Panc1 (cell line): ENCODE results near the gene QRICH2. TPM values are rescaled to one million over a fixed set of nuclear protein-coding genes. Genes with fewer than 3 reads are reported as not detected.

ENCODE experiments used
- ATAC-seq: fragments of 200-7000 bp; cut with Tn5 transposase; 2 replicates; pipeline ENCODE4 v1.9.1; 2020; ENCODE audit warnings: mild to moderate bottlenecking, moderate library complexity
- BruUV-seq: library from RNA; stranded (reverse); fragments of 400-500 nt; replicated peaks from 2 replicates; lab custom pipeline; 2021; lab: Mats Ljungman, UMichigan
- CTCF ChIA-PET: fragments of 300-600 bp; sonication (Branson Sonifier 250); formaldehyde crosslinking; loops from one replicate; lab custom pipeline; 2022; ENCODE audit warnings: antibody characterized with exemption; lab: Charles Lee
- POLR2A ChIA-PET: fragments of 300-600 bp; sonication (Branson Sonifier 250); formaldehyde crosslinking; loops from one replicate; lab custom pipeline; 2022; ENCODE audit warnings: antibody characterized with exemption; lab: Charles Lee
- DNase-seq: peaks from one replicate; pipeline ENCODE4 v3.0.0-alpha.2; 2010; ENCODE audit warnings: low read depth, low spot score
- H3K27ac ChIP-seq: 2 replicates; pipeline ENCODE4 v1.5.1; 2011; ENCODE audit warnings: mild to moderate bottlenecking, low read length, inconsistent platforms
- H3K27me3 ChIP-seq: fragments of 200-500 bp; sonication (Bioruptor generic); 2 replicates; pipeline ENCODE4 v1.6.0; 2014; ENCODE audit warnings: low read length, inconsistent platforms; ENCODE audit not compliant: control insufficient read depth, insufficient read depth
- H3K36me3 ChIP-seq: fragments of 200-500 bp; sonication (Bioruptor generic); 2 replicates; pipeline ENCODE4 v1.5.1; 2014; ENCODE audit warnings: inconsistent platforms, mild to moderate bottlenecking, low read length, moderate library complexity; ENCODE audit not compliant: control insufficient read depth, insufficient read depth
- H3K4me1 ChIP-seq: 2 replicates; pipeline ENCODE4 v1.5.1; 2011; ENCODE audit warnings: inconsistent platforms, mild to moderate bottlenecking, low read length, moderate library complexity; ENCODE audit not compliant: control insufficient read depth, insufficient read depth
- H3K4me3 ChIP-seq, 2 experiments: 2 replicates each; pipeline ENCODE4 v1.5.1; 2011 to 2012; ENCODE audit warnings: low read depth in 2 of 2, low read length in 2 of 2, mild to moderate bottlenecking in 2 of 2, inconsistent platforms in 1 of 2, moderate library complexity in 1 of 2
- H3K9me3 ChIP-seq: fragments of 200-500 bp; sonication (Bioruptor generic); 2 replicates; pipeline ENCODE4 v1.5.1; 2014; ENCODE audit warnings: low read depth, mild to moderate bottlenecking, inconsistent platforms, low read length, moderate library complexity; ENCODE audit not compliant: control insufficient read depth, insufficient read depth
- CTCF ChIP-seq: fragments of 450-650 bp; IDR thresholded peaks from 2 replicates; pipeline ENCODE4 v1.5.1; 2017; ENCODE audit warnings: mild to moderate bottlenecking
- POLR2AphosphoS5 ChIP-seq: IDR thresholded peaks from 2 replicates; pipeline ENCODE4 v1.6.1; 2012; ENCODE audit warnings: mild to moderate bottlenecking, low read depth, low read length, moderate library complexity
- REST ChIP-seq, 2 experiments: IDR thresholded peaks; 2 replicates each; pipeline ENCODE4 v1.6.1; 2011 to 2012; ENCODE audit warnings: low read depth in 2 of 2, control low read depth in 1 of 2, low read length in 1 of 2, mild to moderate bottlenecking in 1 of 2, moderate library complexity in 1 of 2; ENCODE audit not compliant: insufficient read depth in 1 of 2
- SIN3A ChIP-seq: IDR thresholded peaks from 2 replicates; pipeline ENCODE4 v1.6.1; 2012; ENCODE audit warnings: low read depth, mild to moderate bottlenecking, low read length, moderate library complexity, borderline replicate concordance; ENCODE audit not compliant: insufficient read depth
- TCF7L2 ChIP-seq: IDR thresholded peaks from 2 replicates; pipeline ENCODE4 v1.6.1; 2011; ENCODE audit warnings: mild to moderate bottlenecking, low read depth, low read length, inconsistent platforms
- in situ Hi-C: cut with HindIII; loops from 2 replicates; pipeline ENCODE4 v1.10.0; 2016; ENCODE audit warnings: low sequenced_read_pairs, low pct_unique_long_range_greater_than_20kb
- intact Hi-C: fragments of 100-400 bp; cut with micrococcal nuclease; formaldehyde crosslinking; loops from one replicate; pipeline ENCODE4 v1.10.0; 2022; ENCODE audit not compliant: unreplicated experiment
- total RNA-seq: library from RNA; stranded (reverse); gene quantifications from one replicate; pipeline ENCODE4 v1.2.1, GENCODE V29; 2021; ENCODE audit not compliant: unreplicated experiment

QRICH2 gene
- total RNA-seq, 1 experiment from 2014 or later = 0.92 TPM

- Histone ChIP-seq H3K27me3 (peaks cover 9% of the 10 kb centered on the region; the same call in 1 of the 2 replicates), H3K4me3 (no peak overlapping the region), H3K27ac (no peak overlapping the region), H3K4me1 (no peaks in the 10 kb centered on the region), H3K9me3 (no peaks in the 10 kb centered on the region), H3K36me3 (no peaks in the 10 kb centered on the region)
- no TSS peak for BruUV-seq
- in situ Hi-C loops (no loop called here), intact Hi-C loops (no loop called here)
- POLR2A ChIA-PET = no interaction called here
- no peak for DNase-seq
- TF ChIP-seq CTCF = no peak
- TF ChIP-seq SIN3A = no peak
- TF ChIP-seq REST (IDR thresholded peaks at IDR 0.05; ENCODE audit: insufficient read depth in 1 of 2, low read depth in 2 of 2, low read length in 1 of 2) = no peak
- TF ChIP-seq POLR2AphosphoS5 = no peak
- no peak for TF ChIP-seq TCF7L2
- no peak for ATAC-seq
- CTCF ChIA-PET = no interaction called here
These were observed 73.8 kb downstream of the QRICH2 start for GRCh38 chr17:76234354-76234679.

GRCh38 chr17:76233588-76234353 lies 74.3 kb downstream of the QRICH2 start:
- TF ChIP-seq REST (IDR thresholded peaks at IDR 0.05; ENCODE audit: insufficient read depth in 1 of 2, low read depth in 2 of 2, low read length in 1 of 2) (no peak), SIN3A (no peak), CTCF (no peak), POLR2AphosphoS5 (no peak), TCF7L2 (no peak)
- Histone ChIP-seq H3K4me1 (no peaks in the 10 kb centered on the region), H3K36me3 (no peaks in the 10 kb centered on the region), H3K4me3 (no peak overlapping the region), H3K27me3 (peaks cover 7% of the 10 kb centered on the region; the same call in 1 of the 2 replicates), H3K27ac (no peak overlapping the region), H3K9me3 (no peaks in the 10 kb centered on the region)
- ChIA-PET CTCF (interaction anchor here (0.6 kb wide), 1 partner anchor 52 kb away, joined by 5 read pairs; no protein-coding TSS in a partner anchor), POLR2A (no interaction called here)
- no TSS peak for BruUV-seq
- no peak for DNase-seq
- in situ Hi-C loops = no loop called here
- ATAC-seq = no peak
- intact Hi-C loops = no loop called here
